HuH-7.5 (cell line): ENCODE results near the gene NPB.

Experiments
- DNase-seq: peaks from one replicate; pipeline ENCODE4 v3.0.0; 2011; ENCODE audit warnings: low spot score

The NPB gene

DNA sequence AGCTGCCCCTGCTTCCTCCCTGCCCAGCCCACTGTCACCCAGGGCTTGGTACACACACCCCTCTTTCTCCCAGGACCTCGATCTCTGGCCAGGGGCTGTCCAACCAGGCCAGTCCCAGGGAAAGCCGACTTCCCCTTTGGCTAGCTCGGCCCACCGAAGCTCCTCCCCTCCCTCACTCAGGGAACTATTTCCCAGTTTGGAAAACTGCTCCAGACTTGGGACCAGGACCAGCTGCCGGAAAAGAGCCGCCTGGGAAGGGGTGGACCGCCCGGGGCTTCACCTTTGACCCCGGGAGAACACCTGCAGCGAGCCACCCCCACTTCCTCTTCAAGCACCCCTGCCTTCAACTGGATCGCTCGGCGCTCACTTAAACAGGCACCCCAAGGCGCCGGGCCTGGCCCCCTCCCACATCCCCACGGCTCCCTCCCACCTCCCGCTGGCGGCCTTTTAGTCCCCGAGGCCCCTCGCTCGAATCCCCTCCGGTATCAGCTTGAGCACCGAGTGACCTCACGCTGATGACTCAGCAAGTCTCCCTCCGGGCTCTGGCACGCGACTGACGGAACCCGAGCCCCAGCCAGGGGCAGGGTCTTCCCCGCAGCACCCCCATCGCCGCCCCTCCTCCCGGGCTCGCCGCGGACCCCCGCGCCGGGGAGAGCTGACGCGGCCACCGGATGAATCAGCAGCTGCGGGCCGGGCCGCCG is 24.6 kb downstream of the NPB start:
- peak; percentile 90 for DNase-seq

GRCh38 chr17:81927152-81927652 is 25.2 kb downstream of the NPB start:
- DNase-seq = no peak

DNA sequence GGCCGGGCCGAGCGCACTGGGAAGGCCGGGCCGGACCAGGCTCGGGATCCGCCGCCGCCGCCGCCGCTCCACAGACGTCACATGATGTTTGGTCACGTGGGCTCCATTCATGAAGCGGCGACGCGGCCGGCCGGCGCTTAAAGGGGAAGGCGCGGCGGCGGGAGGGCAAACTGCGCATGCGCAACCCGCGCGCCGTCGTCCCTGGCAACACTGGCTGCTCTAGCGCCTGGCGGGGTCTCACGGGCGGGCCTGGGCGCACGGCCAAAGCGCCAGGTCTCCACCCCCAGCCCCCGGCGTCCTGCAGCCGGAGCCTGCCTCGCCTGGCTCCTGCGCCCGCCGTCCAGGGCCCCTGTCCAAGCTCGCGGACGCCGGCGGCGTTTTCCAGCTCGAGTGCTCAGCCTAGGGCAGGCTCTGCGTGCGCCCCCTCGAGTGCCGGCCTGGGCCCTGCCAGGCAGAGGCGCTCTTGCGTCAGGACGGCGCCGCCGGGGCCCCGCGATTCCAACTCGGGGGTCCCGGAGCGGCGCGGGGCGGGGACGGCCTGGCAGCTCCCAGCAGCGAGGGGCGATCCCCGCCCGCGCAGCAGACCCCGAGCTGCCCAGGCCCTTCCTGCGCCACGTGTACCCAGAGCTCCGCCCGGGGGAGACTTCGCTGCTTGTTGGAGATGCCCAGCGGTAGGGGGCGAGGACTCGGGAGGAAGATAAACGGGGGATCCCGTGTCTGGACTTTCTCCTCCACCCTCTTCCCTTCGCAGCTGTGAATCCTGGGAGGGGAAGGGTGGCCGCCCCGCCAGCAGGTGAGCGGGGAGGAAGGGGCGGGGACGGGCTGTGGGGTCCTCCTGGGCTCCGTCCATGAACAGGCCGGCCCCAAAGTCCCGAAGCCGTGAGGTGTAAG is 25.9 kb downstream of the NPB start, which contains the start of gene MAFG:
Gene MAFG, minus strand, starts transcription at position 83 of the 891 bp plus-strand sequence. CDS start 4,550 bp downstream, outside the sequence.
- peak; percentile 98 for DNase-seq

DNA sequence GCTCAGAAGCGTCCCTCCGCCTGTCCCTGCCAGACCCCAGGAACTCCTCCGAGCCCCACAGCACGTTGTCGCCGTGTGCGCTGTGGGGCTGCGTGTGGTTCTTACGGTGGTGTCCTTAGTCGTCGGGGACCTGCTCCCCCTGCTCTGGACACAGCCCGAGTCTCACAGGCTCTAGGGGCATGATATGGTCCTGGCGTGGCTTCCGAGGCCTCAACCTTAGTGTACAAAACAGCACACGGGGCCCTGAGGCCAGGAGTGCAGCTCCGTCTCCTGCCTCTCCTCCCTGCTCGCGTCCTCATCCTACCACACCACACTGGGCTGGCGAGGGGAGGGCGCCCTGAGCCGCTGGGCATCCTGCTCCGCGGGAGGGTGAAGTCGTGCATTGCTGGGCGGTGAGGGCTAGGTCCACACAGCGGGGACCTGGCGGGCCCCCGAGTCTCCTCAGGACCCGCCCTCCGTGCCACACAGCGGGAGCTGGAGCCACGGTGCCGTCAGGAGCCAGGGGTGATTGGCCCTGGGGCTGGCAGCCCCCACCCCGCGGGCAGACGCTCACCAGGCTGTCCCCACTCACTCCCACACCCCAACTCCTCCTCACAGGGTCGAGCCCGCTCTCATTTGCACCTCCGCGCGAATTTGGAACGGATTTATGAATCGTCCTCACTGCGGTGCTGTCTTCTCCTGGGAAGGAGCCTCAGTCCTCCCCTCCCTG is 26.7 kb downstream of the NPB start:
- DNase-seq = no peak

- no peak for DNase-seq
Measured at GRCh38 chr17:81929253-81930141, 27.5 kb downstream of the NPB start.

DNA sequence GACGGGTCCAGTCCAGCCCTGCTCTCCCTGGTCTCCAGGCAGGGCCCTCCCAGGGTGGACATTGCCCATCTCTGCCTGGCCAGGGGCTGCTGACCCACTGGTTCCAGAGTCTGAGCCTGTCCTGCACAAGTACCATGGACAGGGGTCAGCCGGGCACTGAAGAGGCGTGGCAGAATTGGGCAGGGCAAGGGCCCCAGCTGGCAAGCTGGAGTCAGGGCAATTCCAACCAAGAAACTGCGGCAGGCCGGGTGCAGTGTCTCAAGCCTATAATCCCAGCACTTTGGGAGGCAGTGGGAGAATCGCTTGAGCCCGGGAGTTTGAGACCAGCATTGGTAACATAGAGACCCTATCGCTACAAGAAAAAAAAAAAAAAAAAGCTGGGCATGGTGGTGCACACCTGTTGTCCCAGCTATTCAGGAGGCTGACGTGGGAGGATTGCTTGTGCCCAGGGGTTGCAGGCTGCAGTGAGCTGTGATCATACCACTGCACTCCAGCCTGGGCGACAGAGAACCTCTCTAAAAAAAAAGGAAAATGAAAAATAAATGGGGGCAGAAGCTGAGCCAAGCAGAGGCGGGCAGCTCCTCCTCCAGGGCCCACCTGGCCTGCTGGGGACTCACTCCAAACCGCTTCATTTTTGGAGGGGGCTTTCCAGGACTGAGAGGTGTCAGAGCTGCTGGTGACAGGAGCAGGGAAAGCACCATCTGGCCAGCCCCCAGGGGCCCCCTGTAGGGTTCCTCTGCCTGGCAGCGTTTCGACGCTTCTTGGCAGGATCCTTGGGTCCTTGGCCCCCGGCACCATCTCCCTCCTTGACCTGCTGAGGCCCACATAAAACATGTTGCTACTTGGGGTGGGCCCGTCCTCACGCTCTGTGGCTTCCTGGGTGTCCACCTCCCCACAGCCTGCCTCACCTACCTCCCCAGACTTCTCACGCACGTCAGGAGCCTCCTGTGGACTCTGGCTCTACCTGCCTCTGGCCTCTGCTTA is 28.4 kb downstream of the NPB start:
- no peak for DNase-seq

DNA sequence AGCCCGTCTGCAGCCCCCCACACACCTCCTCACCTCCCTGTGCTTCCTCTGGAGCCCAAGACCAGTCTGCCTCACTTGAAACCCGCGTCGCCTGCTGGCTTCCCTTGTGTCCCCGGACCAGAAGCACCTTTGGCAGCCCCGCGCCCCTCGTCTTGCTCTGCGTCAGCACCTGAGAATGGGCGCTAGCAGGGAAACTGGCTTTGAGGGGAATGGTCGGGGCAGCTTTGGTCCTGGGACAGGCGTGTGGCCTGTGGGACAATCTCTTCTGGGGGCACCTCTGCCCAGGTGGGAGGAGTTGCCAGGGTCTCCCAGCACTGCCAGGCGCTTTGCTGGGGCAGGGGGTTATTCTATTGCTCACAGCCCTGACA is 29.1 kb downstream of the NPB start:
- no peak for DNase-seq

- no peak for DNase-seq
Measured at GRCh38 chr17:81931557-81932332, 29.7 kb downstream of the NPB start.

- DNase-seq = no peak
Measured at GRCh38 chr17:81932333-81932983, 30.4 kb downstream of the NPB start.

- no peak for DNase-seq
Measured at GRCh38 chr17:81933178-81933699, 31.2 kb downstream of the NPB start.

DNA sequence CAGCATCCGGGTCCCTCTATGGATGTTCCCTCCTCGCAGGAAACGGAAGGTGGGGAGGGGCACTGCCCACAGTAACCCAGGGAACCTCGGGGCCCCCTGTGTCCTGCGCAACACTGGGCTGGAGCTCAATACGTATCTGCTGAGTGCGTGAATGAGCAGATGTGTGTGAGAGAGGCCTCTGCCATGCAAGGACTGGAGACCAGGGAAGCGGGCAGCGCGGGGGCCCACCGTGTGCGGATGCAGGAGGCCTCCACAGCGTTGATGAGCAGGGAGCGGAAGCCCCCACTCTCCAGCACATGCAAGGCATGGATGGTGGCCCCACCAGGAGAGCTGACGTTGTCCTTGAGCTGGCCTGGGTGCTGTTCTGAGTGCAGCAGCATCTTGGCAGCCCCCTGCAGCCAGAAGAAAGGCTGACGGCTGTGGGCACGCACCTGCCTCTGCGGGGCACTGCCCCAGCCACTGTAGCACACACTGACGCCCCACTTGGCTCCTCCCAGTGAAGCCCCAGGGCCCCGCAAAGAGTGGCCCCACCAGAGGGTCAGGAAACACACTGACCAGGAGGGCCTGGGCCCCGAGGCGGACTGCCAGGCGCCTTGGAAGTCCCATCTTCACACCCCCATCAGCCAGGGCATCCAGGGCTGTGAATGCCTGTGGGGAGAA is 32.2 kb downstream of the NPB start:
- no peak for DNase-seq

DNA sequence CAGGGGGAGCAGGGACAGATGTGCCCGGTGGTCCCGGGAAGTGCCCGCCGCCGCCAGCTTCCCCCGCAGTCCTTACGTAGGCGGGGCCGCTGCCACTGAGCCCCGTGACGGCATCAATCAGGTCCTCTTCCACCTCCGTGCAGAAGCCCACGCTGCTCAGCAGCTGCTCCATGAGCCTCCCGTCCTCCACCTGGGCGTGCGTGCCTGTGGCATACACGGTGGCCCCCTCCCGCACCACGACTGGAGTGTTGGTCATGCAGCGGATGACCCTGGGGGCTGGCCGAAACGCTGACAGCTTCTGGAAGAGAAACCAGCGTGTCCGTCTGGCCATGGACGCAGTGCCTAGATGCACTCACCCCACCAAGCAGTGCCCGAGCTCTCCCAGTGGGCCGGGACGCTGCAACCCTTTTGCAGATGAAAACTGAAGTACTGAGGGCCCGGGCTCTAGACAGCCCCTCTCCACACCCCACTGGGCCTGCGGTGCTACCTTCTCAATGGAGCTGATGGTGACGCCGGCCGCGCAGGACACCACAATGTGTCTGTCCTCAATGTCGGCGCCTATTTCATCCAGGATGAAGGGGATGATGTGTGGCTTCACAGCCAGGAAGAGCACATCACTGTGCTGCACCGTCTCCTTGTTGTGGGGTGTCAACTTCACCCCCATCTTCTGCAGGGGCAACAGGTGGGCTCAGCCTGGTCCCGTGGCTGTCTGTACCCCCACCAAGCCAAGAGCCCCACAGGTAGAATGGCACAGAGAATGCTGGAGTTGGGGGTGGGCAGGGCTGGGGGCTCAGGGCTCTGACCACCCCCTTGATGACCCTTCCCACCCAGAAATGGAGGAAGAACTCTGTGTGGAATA is 33.0 kb downstream of the NPB start:
- no peak for DNase-seq

DNA sequence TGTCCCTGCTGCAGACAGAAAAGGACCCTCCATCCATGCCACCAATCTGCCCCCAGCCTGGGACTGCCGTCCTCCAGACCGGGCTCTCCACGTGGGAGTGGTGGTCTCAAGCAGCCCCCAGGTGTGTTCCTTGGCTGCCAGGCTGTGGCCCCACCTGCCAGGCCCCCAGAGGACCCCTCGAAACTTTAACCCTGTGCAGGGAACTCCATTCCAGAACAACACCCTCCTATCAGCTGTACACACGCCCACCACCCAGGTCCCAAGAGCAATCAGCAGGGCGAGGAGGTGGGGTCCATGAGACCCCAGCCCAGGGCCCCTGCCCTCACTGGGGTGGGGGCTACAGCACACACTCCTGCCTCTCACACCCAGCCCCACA is 33.7 kb downstream of the NPB start:
- DNase-seq = no peak

GRCh38 chr17:81939218-81939617 is 37.2 kb downstream of the NPB start:
- DNase-seq = no peak

DNA sequence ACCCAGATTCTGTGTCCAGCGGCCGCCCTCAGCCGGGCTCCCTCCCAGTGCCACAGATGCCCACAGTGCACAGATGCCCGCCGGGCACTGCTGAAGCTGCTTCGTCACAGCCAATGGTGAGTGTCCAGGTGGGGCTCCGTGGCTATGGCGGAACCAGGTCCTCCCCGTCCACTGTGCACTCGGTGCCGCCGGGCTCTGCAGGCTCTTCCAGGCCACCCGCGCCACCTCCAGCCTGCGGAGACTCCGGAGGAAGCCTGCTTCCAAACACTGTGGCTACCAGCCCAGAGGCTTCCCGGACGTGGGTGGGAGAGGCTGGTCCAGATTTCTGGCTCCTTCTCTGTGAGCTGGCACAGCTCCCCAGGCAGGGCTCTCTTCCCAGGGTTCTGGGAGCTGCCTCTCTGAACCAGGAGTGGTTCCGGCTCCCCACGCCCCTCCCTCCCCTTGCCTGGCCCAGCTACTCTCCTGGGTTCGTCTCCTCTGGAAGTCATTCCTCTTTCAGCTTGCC is 37.9 kb downstream of the NPB start:
- DNase-seq = no peak

DNA sequence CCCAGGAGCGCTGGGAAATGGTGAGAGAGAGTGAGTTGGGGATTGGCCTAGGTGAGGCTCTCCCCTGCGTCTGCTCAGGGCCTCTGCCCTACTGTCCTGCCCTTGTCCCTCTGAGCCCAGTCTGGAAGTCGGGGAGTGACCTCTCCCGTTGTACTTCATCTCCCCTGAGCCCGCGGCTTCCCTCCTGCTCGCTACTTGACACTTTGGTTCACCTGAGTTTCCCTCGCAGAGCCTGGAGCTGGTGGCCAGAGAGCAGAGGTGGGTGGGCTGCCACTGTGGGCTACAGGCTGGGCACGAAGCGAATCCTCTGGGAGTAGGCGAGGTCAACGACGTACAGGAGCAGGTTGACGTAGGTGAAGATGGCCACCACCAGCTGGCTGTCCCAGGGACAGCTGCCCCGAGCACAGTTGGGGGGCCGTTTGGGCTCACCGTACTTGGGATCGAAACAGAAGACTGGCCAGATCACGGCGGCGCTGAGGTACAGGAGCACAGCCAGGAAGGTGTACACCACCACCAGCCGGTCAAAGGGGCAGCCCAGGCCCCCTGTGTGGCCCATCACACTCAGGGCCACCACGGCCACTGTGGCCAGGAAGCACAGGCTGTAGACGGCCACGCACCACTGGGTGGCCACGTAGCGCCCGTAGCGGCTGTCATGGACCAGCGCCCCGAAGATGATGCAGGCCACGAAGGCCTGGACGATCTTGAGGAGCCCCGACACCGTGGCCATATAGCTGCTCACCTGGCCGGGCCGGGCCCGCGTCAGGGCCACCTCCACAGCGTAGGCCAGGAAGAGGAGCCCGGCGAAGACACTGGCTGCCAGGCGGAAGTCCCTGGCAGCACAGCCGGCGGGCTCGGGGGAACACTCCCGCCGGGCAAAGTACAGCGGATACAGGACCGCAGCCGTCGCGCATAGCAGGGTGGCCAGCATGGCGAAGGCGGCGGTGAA is 38.8 kb downstream of the NPB start:
- no peak for DNase-seq
